DOHH2 (cell line): ENCODE data around the gene RALBP1.

Experiments used
- H3F3A ChIP-seq: fragments of 200-600 bp; sonication (generic), shearing (Covaris generic); 2 replicates; pipeline ENCODE4 v1.6.0; 2016; ENCODE audit warnings: antibody characterized with exemption, mild to moderate bottlenecking; ENCODE audit not compliant: control insufficient read depth, insufficient read depth
- H3K27ac ChIP-seq: fragments of 200-600 bp; sonication (generic); 2 replicates; pipeline ENCODE4 v1.5.1; 2014; ENCODE audit warnings: low read depth, mild to moderate bottlenecking, low read length, moderate library complexity
- H3K27me3 ChIP-seq: fragments of 200-600 bp; sonication (generic); 2 replicates; pipeline ENCODE4 v1.6.1; 2014; ENCODE audit warnings: mild to moderate bottlenecking, low read length, mixed read lengths; ENCODE audit not compliant: control insufficient read depth
- H3K36me3 ChIP-seq: fragments of 200-600 bp; sonication (generic); 2 replicates; pipeline ENCODE4 v1.6.1; 2014; ENCODE audit warnings: mild to moderate bottlenecking, low read length, moderate library complexity, mixed read lengths; ENCODE audit not compliant: control insufficient read depth
- H3K4me1 ChIP-seq: fragments of 200-600 bp; sonication (generic); 2 replicates; pipeline ENCODE4 v1.6.1; 2014; ENCODE audit warnings: mild to moderate bottlenecking, low read length, mixed read lengths; ENCODE audit not compliant: control insufficient read depth
- H3K4me2 ChIP-seq: fragments of 200-600 bp; sonication (generic); 2 replicates; pipeline ENCODE4 v1.6.0; 2014; ENCODE audit warnings: mild to moderate bottlenecking, low read length, moderate library complexity
- H3K4me3 ChIP-seq: fragments of 200-600 bp; sonication (generic); 2 replicates; pipeline ENCODE4 v1.5.1; 2014; ENCODE audit warnings: mild to moderate bottlenecking, low read length, mixed read lengths
- H3K79me2 ChIP-seq: fragments of 200-600 bp; sonication (generic); 2 replicates; pipeline ENCODE4 v1.6.1; 2014; ENCODE audit warnings: mild to moderate bottlenecking, low read length, mixed read lengths; ENCODE audit not compliant: control insufficient read depth
- H3K9me2 ChIP-seq: fragments of 200-600 bp; sonication (generic); replicated peaks from 2 replicates; pipeline ENCODE4 v1.6.1; 2014; ENCODE audit warnings: mild to moderate bottlenecking, low read length, mixed read lengths; ENCODE audit not compliant: control insufficient read depth
- H3K9me3 ChIP-seq: fragments of 200-600 bp; sonication (generic); 2 replicates; pipeline ENCODE4 v1.6.1; 2014; ENCODE audit warnings: antibody characterized with exemption, low read length, mixed read lengths; ENCODE audit not compliant: control insufficient read depth, insufficient read depth
- H4K20me1 ChIP-seq: fragments of 200-600 bp; sonication (generic); 2 replicates; pipeline ENCODE4 v1.6.0; 2014; ENCODE audit warnings: low read depth, mild to moderate bottlenecking, antibody characterized with exemption, low read length, moderate library complexity; ENCODE audit not compliant: control insufficient read depth, insufficient read depth
- EZH2phosphoT487 ChIP-seq: fragments of 200-600 bp; sonication (generic); IDR thresholded peaks from 2 replicates; pipeline ENCODE4 v1.6.1; 2017; ENCODE audit warnings: borderline replicate concordance, mild to moderate bottlenecking, antibody characterized with exemption, low read length, moderate library complexity, mixed read lengths
- TF ChIP-seq, protein P1 (sequence below): fragments of 200-600 bp; sonication (generic); IDR thresholded peaks from one replicate; pipeline ENCODE4 v1.5.1; 2014; ENCODE audit warnings: antibody characterized with exemption, mild to moderate bottlenecking, low read depth, low read length; ENCODE audit not compliant: poor library complexity, severe bottlenecking

The RALBP1 gene

DNA sequence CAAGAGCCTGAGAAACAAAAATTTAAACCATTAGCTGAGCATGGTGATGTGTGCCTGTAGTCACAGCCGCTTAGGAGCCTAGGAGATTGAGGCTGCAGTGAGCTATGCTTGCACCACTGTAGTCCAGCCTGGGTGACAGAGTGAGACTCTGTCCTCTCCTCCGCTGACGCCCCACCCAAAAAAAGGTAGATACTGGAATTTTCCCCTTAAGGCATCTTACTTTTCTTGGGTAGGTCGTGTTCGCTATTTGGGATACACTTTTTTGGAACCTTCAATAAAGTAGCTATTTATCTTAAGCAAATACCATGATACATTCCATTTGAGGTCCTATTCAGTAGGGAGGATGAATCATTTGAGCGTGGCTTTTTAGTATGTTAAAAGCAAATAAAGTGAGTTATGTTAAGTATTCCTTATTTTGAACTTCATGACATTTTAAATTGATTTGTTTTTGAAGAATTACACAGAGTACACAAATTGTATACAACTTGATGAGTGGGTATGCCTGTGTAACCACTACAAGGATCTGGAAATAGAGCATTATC lies 38.7 kb downstream of the RALBP1 start:
- H4K20me1 ChIP-seq: no peaks in the 10 kb centered on the region
- H3K36me3 ChIP-seq: peaks cover 17% of the 10 kb centered on the region
- no peak overlapping the region for H3K27ac ChIP-seq
- no peaks in the 10 kb centered on the region for H3K27me3 ChIP-seq
- no peaks in the 10 kb centered on the region for H3F3A ChIP-seq
- H3K4me2 ChIP-seq: no peak overlapping the region
- H3K9me2 ChIP-seq: no peaks in the 10 kb centered on the region
- no peaks in the 10 kb centered on the region for H3K9me3 ChIP-seq
- no peak overlapping the region for H3K4me3 ChIP-seq
- H3K79me2 ChIP-seq: peaks cover 19% of the 10 kb centered on the region
- no peaks in the 10 kb centered on the region for H3K4me1 ChIP-seq
- TF ChIP-seq EZH2phosphoT487: no peak
- TF ChIP-seq, protein P1, sequence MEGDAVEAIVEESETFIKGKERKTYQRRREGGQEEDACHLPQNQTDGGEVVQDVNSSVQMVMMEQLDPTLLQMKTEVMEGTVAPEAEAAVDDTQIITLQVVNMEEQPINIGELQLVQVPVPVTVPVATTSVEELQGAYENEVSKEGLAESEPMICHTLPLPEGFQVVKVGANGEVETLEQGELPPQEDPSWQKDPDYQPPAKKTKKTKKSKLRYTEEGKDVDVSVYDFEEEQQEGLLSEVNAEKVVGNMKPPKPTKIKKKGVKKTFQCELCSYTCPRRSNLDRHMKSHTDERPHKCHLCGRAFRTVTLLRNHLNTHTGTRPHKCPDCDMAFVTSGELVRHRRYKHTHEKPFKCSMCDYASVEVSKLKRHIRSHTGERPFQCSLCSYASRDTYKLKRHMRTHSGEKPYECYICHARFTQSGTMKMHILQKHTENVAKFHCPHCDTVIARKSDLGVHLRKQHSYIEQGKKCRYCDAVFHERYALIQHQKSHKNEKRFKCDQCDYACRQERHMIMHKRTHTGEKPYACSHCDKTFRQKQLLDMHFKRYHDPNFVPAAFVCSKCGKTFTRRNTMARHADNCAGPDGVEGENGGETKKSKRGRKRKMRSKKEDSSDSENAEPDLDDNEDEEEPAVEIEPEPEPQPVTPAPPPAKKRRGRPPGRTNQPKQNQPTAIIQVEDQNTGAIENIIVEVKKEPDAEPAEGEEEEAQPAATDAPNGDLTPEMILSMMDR: no peak

- no peak overlapping the region for H3K4me2 ChIP-seq
- H3K4me1 ChIP-seq: no peaks in the 10 kb centered on the region
- no peak overlapping the region for H3K4me3 ChIP-seq
- no peaks in the 10 kb centered on the region for H4K20me1 ChIP-seq
- H3K79me2 ChIP-seq: peaks cover 7% of the 10 kb centered on the region
- H3K9me3 ChIP-seq: no peaks in the 10 kb centered on the region
- no peak overlapping the region for H3K27ac ChIP-seq
- H3K27me3 ChIP-seq: no peaks in the 10 kb centered on the region
- H3K9me2 ChIP-seq: no peaks in the 10 kb centered on the region
- H3K36me3 ChIP-seq: peaks cover 21% of the 10 kb centered on the region
- TF ChIP-seq, protein P1: peak; percentile 90
- TF ChIP-seq EZH2phosphoT487: no peak
- no peaks in the 10 kb centered on the region for H3F3A ChIP-seq
Measured at GRCh38 chr18:9516437-9517064, 41.2 kb downstream of the RALBP1 start.

DNA sequence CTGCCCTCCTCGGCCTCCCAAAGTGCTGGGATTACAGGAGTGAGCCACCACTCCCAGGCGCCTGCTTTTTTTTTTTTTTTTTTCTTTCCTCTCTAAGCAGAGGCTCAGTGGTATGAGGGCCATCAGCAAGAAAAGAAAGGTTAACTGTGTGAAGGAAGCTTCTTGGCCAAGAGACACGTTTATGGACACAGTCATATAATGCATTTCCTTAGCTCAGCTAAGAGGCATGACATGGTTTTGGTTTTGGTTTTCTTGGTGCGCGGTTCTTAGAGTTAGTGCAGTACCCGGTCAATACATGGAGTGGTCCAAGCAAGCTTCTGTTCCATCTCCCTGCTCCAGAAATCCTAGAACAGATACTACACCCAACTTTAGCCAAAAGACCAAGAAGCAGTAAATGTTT lies 42.6 kb downstream of the RALBP1 start:
- H3K79me2 ChIP-seq: peaks cover 5% of the 10 kb centered on the region
- no peaks in the 10 kb centered on the region for H3K9me2 ChIP-seq
- H3F3A ChIP-seq: no peaks in the 10 kb centered on the region
- H3K27ac ChIP-seq: no peak overlapping the region
- H3K27me3 ChIP-seq: no peaks in the 10 kb centered on the region
- H3K9me3 ChIP-seq: no peaks in the 10 kb centered on the region
- peaks cover 33% of the 10 kb centered on the region for H3K36me3 ChIP-seq
- TF ChIP-seq, protein P1: no peak
- TF ChIP-seq EZH2phosphoT487: no peak
- no peak overlapping the region for H3K4me2 ChIP-seq
- no peaks in the 10 kb centered on the region for H3K4me1 ChIP-seq
- no peaks in the 10 kb centered on the region for H4K20me1 ChIP-seq
- no peak overlapping the region for H3K4me3 ChIP-seq
